Liver (tissue), 9 donors: Measurements from ENCODE around the gene SNX1. TPM values are rescaled to one million over a fixed set of nuclear protein-coding genes. Genes with fewer than 3 reads are reported as not detected.

ENCODE experiments used
- DNase-seq: peaks from one replicate; pipeline ENCODE4 v3.0.0-alpha.2; 2017; ENCODE audit warnings: low spot score
- H3K27ac ChIP-seq, 2 donors: one replicate each; pipeline ENCODE4 v1.7.0; 2013; ENCODE audit warnings: inconsistent platforms in 2 of 2, low read length in 2 of 2, control low read depth in 1 of 2, low read depth in 1 of 2, mild to moderate bottlenecking in 1 of 2
- H3K27me3 ChIP-seq, 4 donors: one replicate each; pipeline versions ENCODE4 v1.6.1 to v1.7.0; 2013; ENCODE audit warnings: low read length in 3 of 4, inconsistent platforms in 1 of 4, mild to moderate bottlenecking in 1 of 4, moderate library complexity in 1 of 4; ENCODE audit not compliant: control insufficient read depth in 4 of 4, insufficient read depth in 4 of 4
- H3K36me3 ChIP-seq, 4 donors: one replicate each; pipeline versions ENCODE4 v1.6.1 to v1.7.0; 2013; ENCODE audit warnings: low read length in 3 of 4, mild to moderate bottlenecking in 3 of 4, low read depth in 1 of 4, moderate library complexity in 1 of 4; ENCODE audit not compliant: control insufficient read depth in 4 of 4, insufficient read depth in 3 of 4
- H3K4me1 ChIP-seq, 4 donors: one replicate each; pipeline versions ENCODE4 v1.6.1 to v1.7.0; 2013; ENCODE audit warnings: low read length in 3 of 4, mild to moderate bottlenecking in 3 of 4, moderate library complexity in 1 of 4; ENCODE audit not compliant: control insufficient read depth in 4 of 4, insufficient read depth in 4 of 4
- H3K4me3 ChIP-seq, 3 donors: one replicate each; pipeline versions ENCODE4 v1.6.1 to v1.7.0; 2013; ENCODE audit warnings: low read length in 3 of 3, control low read depth in 1 of 3, low read depth in 1 of 3, mild to moderate bottlenecking in 1 of 3
- H3K9ac ChIP-seq, 2 donors: one replicate each; pipeline ENCODE4 v1.7.0; 2013; ENCODE audit warnings: low read length in 2 of 2, mild to moderate bottlenecking in 2 of 2, moderate library complexity in 2 of 2, control low read depth in 1 of 2, low read depth in 1 of 2
- H3K9me3 ChIP-seq, 4 donors: one replicate each; pipeline versions ENCODE4 v1.6.1 to v1.7.0; 2013; ENCODE audit warnings: low read length in 3 of 4; ENCODE audit not compliant: control insufficient read depth in 4 of 4
- ATF3 ChIP-seq: IDR thresholded peaks from 2 replicates; pipeline ENCODE4 v1.6.1; 2016; ENCODE audit warnings: antibody characterized with exemption
- CTCF ChIP-seq: fragments of 150-350 bp; IDR thresholded peaks from 2 replicates; pipeline ENCODE4 v1.5.1; 2017; ENCODE audit warnings: improper control_type of control experiment, low read depth, low read length; ENCODE audit not compliant: missing input control
- EGR1 ChIP-seq, 2 donors: IDR thresholded peaks; 2 replicates each; pipeline ENCODE4 v1.6.1; 2016 to 2018; ENCODE audit warnings: antibody characterized with exemption in 2 of 2, low read depth in 2 of 2
- FOXA1 ChIP-seq: IDR thresholded peaks from 2 replicates; pipeline ENCODE4 v1.6.1; 2016; ENCODE audit warnings: antibody characterized with exemption
- FOXA2 ChIP-seq: IDR thresholded peaks from 2 replicates; pipeline ENCODE4 v1.6.1; 2016; ENCODE audit warnings: antibody characterized with exemption
- GABPA ChIP-seq, 2 donors: IDR thresholded peaks in 1 of 2; conservative IDR thresholded peaks in 1 of 2; 2 replicates each; pipeline ENCODE4 v1.6.1; 2016; ENCODE audit warnings: antibody characterized with exemption in 2 of 2, mild to moderate bottlenecking in 1 of 2, moderate library complexity in 1 of 2
- HNF4A ChIP-seq, 2 donors: conservative IDR thresholded peaks; 2 replicates each; pipeline ENCODE4 v1.6.1; 2016; ENCODE audit warnings: antibody characterized with exemption in 2 of 2, mild to moderate bottlenecking in 2 of 2
- HNF4G ChIP-seq: IDR thresholded peaks from 2 replicates; pipeline ENCODE4 v1.6.1; 2016; ENCODE audit warnings: antibody characterized with exemption
- JUND ChIP-seq, 2 donors: IDR thresholded peaks; 2 replicates each; pipeline ENCODE4 v1.6.1; 2016; ENCODE audit warnings: antibody characterized with exemption in 2 of 2
- MAX ChIP-seq: IDR thresholded peaks from 2 replicates; pipeline ENCODE4 v1.6.1; 2016; ENCODE audit warnings: antibody characterized with exemption
- NR2F2 ChIP-seq: IDR thresholded peaks from 2 replicates; pipeline ENCODE4 v1.6.1; 2016; ENCODE audit warnings: antibody characterized with exemption
- RAD21 ChIP-seq, 2 donors: IDR thresholded peaks; 2 replicates each; pipeline ENCODE4 v1.6.1; 2016; ENCODE audit warnings: antibody characterized with exemption in 2 of 2, mild to moderate bottlenecking in 2 of 2
- REST ChIP-seq: IDR thresholded peaks from 2 replicates; pipeline ENCODE4 v1.6.1; 2016; ENCODE audit warnings: antibody characterized with exemption, mild to moderate bottlenecking
- RXRA ChIP-seq, 2 donors: IDR thresholded peaks; 2 replicates each; pipeline ENCODE4 v1.6.1; 2017 to 2018; ENCODE audit warnings: antibody characterized with exemption in 2 of 2, mild to moderate bottlenecking in 1 of 2
- SP1 ChIP-seq: IDR thresholded peaks from 2 replicates; pipeline ENCODE4 v1.6.1; 2018; ENCODE audit warnings: antibody characterized with exemption, mild to moderate bottlenecking
- TAF1 ChIP-seq: conservative IDR thresholded peaks from 2 replicates; pipeline ENCODE4 v1.6.1; 2016; ENCODE audit warnings: antibody characterized with exemption, mild to moderate bottlenecking
- YY1 ChIP-seq: IDR thresholded peaks from 2 replicates; pipeline ENCODE4 v1.6.1; 2016; ENCODE audit warnings: antibody characterized with exemption, mild to moderate bottlenecking
- ZBTB33 ChIP-seq: IDR thresholded peaks from 2 replicates; pipeline ENCODE4 v1.6.1; 2016; ENCODE audit warnings: antibody characterized with exemption
- WGBS: extraction: QIAGEN DNeasy Blood & Tissue Kit; methylation state at CpG from one replicate; pipeline ENCODE4 v1.1.7; 2013; 5-methylcytosine and 5-hydroxymethylcytosine counted together
- polyA plus RNA-seq, 2 donors: library from polyadenylated mRNA; stranded (reverse) in 1 of 2; unstranded in 1 of 2; fragments of 200-250 nt in 1 of 2; fragments of >200 nt in 1 of 2; fragmentation: Nextera tagmentation in 1 of 2; extraction: Ambion mirVana in 1 of 2; gene quantifications; one replicate each; pipeline versions ENCODE4 v1.2.1 to v1.2.3, GENCODE V29; 2013 to 2015
- total RNA-seq, 2 donors: library from RNA; depleted of rRNA; stranded (reverse); fragments of >200 nt; gene quantifications; one replicate each; pipeline ENCODE4 v1.2.3, GENCODE V29; 2014
- donor health status: healthy.
- donor health status: healthy.
- donor health status: healthy.
- donor health status: healthy.
- donor health status: healthy.

Gene SNX1
- total and polyA plus RNA-seq, 4 donors = 40.0 to 67.4 (median 45.0) TPM

GRCh38 chr15:64163659-64164362 is 68.0 kb downstream of the SNX1 start:
- Histone ChIP-seq H3K9ac (peak overlapping the region; percentile 4 to 75), H3K9me3 (no peaks in the 10 kb centered on the region), H3K27ac (peak overlapping the region; percentile 78 to 88), H3K36me3 (peaks cover 9 to 15% (median 13%) of the 10 kb centered on the region in 4 donors), H3K4me1 (peaks cover 3 to 35% (median 21%) of the 10 kb centered on the region in 4 donors), H3K4me3 (peak overlapping the region; percentile 9 to 51 (median 21)), H3K27me3 (no peaks in the 10 kb centered on the region)
- TF ChIP-seq TAF1 (peak; percentile 55), NR2F2 (no peak), FOXA1 (no peak), ZBTB33 (no peak), GABPA (IDR thresholded peaks at IDR 0.05 in 1 of 2, conservative IDR thresholded peaks at IDR 0.05 in 1 of 2) (no peak), REST (peak; percentile 33), RXRA (IDR thresholded peaks at IDR 0.05) (peak; percentile 65 to 71), EGR1 (IDR thresholded peaks at IDR 0.05; ENCODE audit: low read depth in 2 of 2) (no peak), YY1 (peak; percentile 59), HNF4A (conservative IDR thresholded peaks at IDR 0.05) (peak; percentile 28 to 43), MAX (peak; percentile 8), HNF4G (no peak), RAD21 (IDR thresholded peaks at IDR 0.05) (no peak), CTCF (peak; percentile 10), SP1 (no peak), FOXA2 (peak; percentile 3), JUND (IDR thresholded peaks at IDR 0.05) (no peak), ATF3 (peak; percentile 45)
- WGBS = 24% methylated on average over 14 of the region's 14 CpGs
- no peak for DNase-seq
